Right lobe of liver (tissue), 4 donors: Measurements from ENCODE around the gene KCND3.

Experiments used
- POLR2A ChIP-seq: fragments of 450-650 bp; IDR thresholded peaks from one replicate; pipeline ENCODE4 v1.6.1; 2017; ENCODE audit warnings: antibody characterized with exemption, mild to moderate bottlenecking
- TF ChIP-seq, protein P1 (sequence below), 4 donors: fragments of 200-600 bp in 3 of 4; fragments of 450-650 bp in 1 of 4; IDR thresholded peaks; one replicate each; pipeline versions ENCODE4 v1.5.1 to v1.8.0; 2016 to 2022; ENCODE audit warnings: antibody characterized with exemption in 4 of 4, mild to moderate bottlenecking in 2 of 4
- donor health status: DM: no; HTN: no; CAD: no.
- donor health status: DM: no; HTN: no; CAD: no.
- donor health status: DM: no; HTN: yes; CAD: no.

DNA sequence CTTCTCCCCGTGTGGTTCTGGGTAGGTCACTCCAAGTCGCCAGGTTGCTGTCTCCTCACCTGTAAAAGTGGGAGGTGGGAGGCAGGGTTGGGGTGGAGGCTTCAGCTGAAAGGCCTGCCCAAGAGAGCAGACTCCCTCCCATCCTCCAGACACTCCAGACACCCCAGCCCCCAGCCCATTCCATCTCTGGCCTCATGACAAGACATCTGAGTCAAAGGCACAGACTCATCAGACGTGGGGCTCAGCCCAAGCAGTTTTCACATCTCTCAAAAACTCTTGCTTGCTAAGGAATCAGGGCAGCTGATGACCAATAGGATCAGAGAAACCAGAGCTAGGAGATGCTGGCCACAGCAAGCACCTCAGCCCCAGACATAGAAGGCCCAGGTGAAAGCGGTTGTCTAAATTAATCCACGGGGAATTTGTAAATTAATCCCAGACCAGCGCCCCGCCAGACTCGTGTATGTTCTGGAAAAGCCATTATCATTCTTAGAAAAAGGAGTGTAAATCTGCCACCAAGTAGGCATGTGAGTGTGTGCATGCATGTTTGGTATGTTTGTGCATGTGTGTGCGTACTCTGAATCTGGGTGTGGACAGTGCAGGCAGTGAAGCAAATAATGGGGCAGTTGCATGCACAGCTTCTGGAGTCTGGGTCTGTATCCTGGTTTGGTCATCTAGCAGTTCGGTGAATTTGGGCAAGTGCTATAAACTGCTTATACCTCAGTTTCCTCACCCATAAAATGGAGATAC lies 55.2 kb downstream of the KCND3 start:
- TF ChIP-seq, protein P1, sequence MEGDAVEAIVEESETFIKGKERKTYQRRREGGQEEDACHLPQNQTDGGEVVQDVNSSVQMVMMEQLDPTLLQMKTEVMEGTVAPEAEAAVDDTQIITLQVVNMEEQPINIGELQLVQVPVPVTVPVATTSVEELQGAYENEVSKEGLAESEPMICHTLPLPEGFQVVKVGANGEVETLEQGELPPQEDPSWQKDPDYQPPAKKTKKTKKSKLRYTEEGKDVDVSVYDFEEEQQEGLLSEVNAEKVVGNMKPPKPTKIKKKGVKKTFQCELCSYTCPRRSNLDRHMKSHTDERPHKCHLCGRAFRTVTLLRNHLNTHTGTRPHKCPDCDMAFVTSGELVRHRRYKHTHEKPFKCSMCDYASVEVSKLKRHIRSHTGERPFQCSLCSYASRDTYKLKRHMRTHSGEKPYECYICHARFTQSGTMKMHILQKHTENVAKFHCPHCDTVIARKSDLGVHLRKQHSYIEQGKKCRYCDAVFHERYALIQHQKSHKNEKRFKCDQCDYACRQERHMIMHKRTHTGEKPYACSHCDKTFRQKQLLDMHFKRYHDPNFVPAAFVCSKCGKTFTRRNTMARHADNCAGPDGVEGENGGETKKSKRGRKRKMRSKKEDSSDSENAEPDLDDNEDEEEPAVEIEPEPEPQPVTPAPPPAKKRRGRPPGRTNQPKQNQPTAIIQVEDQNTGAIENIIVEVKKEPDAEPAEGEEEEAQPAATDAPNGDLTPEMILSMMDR (IDR thresholded peaks at IDR 0.05) = no peak
- TF ChIP-seq POLR2A = no peak
